ENCODE data around the gene DYNLT1. TPM values are rescaled to one million over a fixed set of nuclear protein-coding genes. Genes with fewer than 3 reads are reported as not detected.
A peak's percentile ranks its signal among the peaks of the same experiment; 100 is the strongest.

DYNLT1 gene
- total RNA-seq, 1 experiment from 2014 or later = 105 TPM

GRCh38 chr6:158654498-158654897, 10.0 kb upstream of the DYNLT1 start:
- Histone ChIP-seq H2BK20ac (ENCODE audit: low read depth, low read length, poor library complexity, severe bottlenecking) (no peak overlapping the region), H2BK12ac (ENCODE audit: insufficient read length, low read depth, low read length) (no peak overlapping the region), H3K79me1 (ENCODE audit: insufficient read depth, low read depth, low read length, poor library complexity, severe bottlenecking) (no peaks in the 10 kb centered on the region), H2BK120ac (ENCODE audit: low read depth, low read length, poor library complexity, severe bottlenecking) (no peak overlapping the region), H2BK5ac (ENCODE audit: insufficient read length, low read length) (no peak overlapping the region), H3K56ac (ENCODE audit: insufficient read length, low read depth, low read length) (no peak overlapping the region), H3K23me2 (ENCODE audit: insufficient read length, low read depth, low read length, poor library complexity, severe bottlenecking) (no peaks in the 10 kb centered on the region), H3T11ph (ENCODE audit: low read length) (no peak overlapping the region), H2AFZ (ENCODE audit: low read length) (no peak overlapping the region), H3K4me2 (ENCODE audit: insufficient read depth, insufficient read length, low read length) (no peak overlapping the region), H3K9ac (ENCODE audit: extremely low read depth, insufficient read length, low read length) (no peak overlapping the region), H2BK15ac (ENCODE audit: low read depth, low read length) (no peak overlapping the region), H3K14ac (ENCODE audit: insufficient read depth, low read length) (no peak overlapping the region), H4K5ac (ENCODE audit: insufficient read length, low read depth, low read length) (no peak overlapping the region), H4K20me1 (ENCODE audit: control insufficient read depth, insufficient read depth, insufficient read length) (peaks cover 2% of the 10 kb centered on the region), H3K79me2 (ENCODE audit: insufficient read depth, low read length) (no peaks in the 10 kb centered on the region), H2AK5ac (ENCODE audit: insufficient read length, low read length) (no peak overlapping the region), H3K27me3 (ENCODE audit: insufficient read depth, low read length) (no peaks in the 10 kb centered on the region), H3K4me1 (ENCODE audit: insufficient read depth, low read length) (no peaks in the 10 kb centered on the region), H3K18ac (ENCODE audit: insufficient read length, low read depth, low read length) (no peak overlapping the region), H3K23ac (ENCODE audit: insufficient read length, low read depth, low read length) (no peak overlapping the region), H4K8ac (replicated peaks; ENCODE audit: insufficient read length, low read depth, low read length) (no peak overlapping the region), H3K9me3 (ENCODE audit: control insufficient read depth, low read depth, low read length) (no peaks in the 10 kb centered on the region), H3K4ac (ENCODE audit: low read depth, low read length) (no peak overlapping the region), H3K27ac (ENCODE audit: insufficient read length, low read depth, low read length) (no peak overlapping the region), H4K91ac (ENCODE audit: insufficient read length, low read depth, low read length) (no peak overlapping the region)
- Mint-ChIP-seq H3K27ac (0 out of 7 replicates have a peak overlapping the region, but pooled peaks of 1 of the 3 experiments have one; percentile 5), H3K4me3 (no peak overlapping the region), H3K27me3 (ENCODE audit: low read depth) (peaks cover 5% of the 10 kb centered on the region), H3K4me1 (peaks cover 24 to 31% of the 10 kb centered on the region in 2 experiments), H3K9me3 (no peaks in the 10 kb centered on the region), H3K36me3 (ENCODE audit: insufficient read depth in 1 of 3, low read depth in 3 of 3) (no peaks in the 10 kb centered on the region)
- WGBS (ENCODE audit: extremely low coverage, insufficient read length, low lambda C conversion rate) = no CpG with 5 or more reads among the region's 6 CpGs
- no peak for TF ChIP-seq CTCF (conservative IDR thresholded peaks at IDR 0.05)
- no peak for DNase-seq
